HG03280 (cell line): ENCODE results near the gene TMEM26.

Experiments used
- ATAC-seq: cut with Tn5 transposase; IDR thresholded peaks from one replicate; pipeline ENCODE4 v1.9.1; 2021; ENCODE audit warnings: mild to moderate bottlenecking, moderate library complexity; ENCODE audit not compliant: unreplicated experiment

TMEM26 gene

DNA sequence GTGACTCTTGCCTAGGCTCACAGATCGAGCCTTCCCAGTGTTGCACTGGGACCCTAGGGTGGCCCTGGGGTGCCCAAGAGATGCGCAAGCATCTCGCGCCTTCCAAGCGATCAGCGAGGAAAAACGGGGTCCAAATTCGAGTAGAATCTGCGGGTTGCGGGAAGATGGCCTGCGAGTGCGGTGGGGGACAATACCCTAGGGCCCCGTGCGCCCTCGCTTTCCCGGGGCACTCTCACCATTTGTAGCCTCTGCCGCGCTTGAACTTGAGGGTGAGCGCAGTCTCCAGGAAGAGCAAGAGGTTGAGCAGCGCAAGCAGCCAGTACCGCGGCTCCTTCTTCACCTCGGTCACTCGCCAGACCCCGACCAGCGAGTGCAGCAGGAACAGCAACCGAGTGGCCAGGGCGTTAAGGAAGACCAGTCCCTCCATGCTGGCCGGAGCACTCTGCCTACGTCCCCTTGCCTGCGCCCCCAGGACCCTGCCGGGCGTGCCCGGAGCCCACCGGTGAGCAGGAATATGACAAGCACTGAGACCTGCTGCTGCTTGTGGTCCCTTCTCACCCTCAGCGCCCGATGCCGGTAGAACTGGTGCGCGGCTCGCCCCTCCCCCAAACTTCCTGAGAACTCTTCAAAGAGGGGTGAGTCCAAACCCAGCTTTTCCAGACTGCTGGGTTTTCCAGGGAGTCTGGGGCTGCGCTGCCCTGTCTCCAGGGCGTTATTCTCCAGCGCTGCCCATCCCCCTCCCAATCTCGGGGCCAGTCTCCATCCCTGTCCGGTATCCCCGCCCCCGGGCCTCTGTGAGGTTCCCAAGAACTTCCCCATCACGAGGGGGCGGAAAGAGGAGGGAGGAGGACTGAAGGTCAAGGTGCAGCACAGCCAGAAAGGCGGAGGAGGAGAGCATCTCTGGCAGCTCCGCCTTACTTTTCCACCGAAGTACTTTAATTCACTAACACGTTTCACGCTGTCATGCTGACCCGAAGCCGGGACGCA, at the start of gene TMEM26:
Gene TMEM26, minus strand, starts transcription at position 727 of the 987 bp plus-strand sequence. Its CDS starts 300 bp downstream, at position 427.
- no peak for ATAC-seq

DNA sequence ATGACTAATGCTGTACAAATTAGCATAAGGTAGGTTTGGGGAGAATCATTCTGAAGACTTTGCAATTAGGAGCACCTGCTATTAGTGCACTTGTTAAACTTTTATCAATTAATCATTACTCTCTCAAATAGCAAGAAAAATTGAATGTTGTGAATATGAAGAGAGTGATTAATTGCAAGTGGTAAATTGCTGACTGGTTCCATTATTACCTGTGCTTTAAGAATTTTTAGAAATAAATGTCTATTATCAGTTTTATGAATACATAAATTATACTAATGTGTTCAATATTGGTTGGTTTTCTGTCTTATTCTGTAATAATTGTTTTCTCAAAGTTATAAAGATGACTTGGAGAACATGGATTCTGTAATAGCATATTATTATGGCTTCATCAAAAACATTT, 47.3 kb upstream of the TMEM26 start:
- no peak for ATAC-seq

DNA sequence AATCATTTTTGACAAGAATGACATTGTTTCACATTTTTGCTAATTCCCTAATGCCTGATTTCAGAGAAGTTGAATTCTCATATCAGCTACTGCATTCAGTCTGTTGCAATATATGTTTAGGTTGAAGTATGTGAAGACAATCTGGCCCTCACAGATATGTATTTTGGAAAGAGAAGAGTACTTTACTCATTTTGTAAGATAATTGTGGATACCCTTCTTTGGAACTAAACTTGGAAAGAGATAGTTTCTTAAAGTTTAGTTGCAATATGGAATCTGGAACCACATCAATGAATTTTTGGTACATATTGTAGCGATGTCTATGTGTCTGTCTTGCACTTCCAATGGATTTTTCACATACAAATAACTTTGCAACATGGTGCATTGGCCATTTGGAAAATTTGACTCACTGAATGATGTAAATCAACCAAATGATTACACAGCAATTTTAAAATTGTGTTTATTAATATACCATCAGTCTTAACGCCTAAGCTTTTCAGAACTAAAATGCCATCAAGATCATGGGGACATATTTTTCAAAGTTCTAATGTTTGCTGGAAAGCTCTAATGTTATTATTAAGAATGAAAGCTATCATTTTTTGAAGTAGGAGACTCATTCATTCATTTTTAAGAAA, 39.3 kb upstream of the TMEM26 start:
- ATAC-seq: no peak

DNA sequence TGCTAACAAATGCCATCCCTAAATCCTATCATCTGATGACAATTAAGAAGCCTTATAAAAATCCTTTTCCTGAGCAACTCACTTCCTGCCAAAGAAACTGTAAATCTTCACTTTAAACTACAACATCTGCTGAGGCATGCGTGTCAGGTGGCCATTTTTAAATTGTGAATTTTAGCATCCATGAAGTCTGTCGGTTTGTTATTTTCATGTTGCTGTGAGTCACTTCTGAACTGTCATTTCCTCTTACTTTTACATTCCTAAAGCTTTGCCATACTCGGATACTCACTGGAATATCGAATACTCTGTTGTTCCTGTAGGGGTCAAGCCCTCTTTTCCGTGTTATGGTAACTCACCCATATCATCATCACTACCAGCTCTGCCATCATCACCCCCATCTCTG, 34.3 kb upstream of the TMEM26 start:
- no peak for ATAC-seq

DNA sequence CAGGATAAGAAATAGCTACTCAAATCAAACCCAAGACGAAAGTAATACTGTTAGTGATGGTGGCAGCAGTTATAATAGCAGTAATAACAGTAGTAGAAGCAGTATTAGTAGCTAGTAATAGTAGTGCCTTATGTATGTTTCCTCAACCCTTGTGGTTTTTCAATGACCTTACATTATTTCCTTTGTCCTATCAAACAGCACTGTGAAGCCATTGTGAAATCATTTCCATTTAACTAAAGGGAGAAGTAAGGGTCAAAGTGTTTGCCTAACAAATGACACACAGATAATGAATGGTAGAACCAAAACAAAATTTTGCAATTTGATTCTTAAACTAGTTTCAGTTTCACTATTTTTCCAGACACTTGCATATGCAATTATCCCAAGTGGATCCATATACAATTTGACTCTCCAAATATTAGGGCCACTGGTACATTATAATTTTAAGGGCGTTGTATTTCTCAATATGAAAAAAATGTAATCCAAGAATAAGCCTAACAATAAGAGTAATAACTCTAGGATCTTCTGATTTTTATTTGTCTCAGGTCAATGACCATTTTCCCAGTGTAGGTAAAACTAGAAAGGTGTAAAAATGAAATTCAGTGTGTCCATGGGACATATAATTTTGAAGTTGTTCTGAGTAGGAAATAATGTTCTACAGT, 33.7 kb upstream of the TMEM26 start:
- ATAC-seq: no peak

DNA sequence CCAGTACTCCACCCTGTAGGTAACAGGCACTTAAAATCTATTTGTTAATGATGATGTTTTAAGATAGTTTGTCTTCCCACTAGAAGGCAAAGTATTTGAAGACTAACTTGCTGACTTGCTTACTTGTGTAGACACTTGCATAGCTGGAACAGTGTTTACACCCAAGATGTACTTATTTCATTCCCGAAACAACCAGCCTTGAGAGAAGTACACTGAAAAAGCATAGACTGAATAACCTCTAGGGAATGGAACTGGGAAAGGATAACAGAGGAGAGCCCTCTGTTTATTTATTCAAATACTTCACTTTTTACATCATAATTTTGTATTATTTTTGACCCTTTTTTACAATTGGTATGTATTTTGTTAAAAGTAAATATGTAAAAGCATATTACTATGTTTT, 33.1 kb upstream of the TMEM26 start:
- ATAC-seq: no peak

DNA sequence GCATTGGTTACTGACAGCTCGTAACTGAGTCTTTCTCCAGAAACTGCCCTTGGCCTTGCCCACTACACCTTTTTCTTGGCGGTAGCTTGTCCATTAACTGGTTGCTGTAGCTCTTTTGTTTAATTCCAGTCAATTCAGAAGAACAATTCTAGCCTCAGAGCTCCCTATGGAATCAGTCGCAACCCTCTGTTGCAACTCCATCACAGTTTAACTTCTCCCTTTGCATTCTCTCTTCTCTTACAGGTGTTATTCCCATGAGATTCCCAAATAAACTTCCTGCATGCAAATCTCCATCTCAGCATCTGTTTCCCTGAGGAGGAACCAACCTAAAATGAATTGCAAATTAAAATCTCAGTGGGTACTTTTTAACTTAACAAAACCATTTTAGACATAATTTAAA, 28.4 kb upstream of the TMEM26 start:
- ATAC-seq: no peak

DNA sequence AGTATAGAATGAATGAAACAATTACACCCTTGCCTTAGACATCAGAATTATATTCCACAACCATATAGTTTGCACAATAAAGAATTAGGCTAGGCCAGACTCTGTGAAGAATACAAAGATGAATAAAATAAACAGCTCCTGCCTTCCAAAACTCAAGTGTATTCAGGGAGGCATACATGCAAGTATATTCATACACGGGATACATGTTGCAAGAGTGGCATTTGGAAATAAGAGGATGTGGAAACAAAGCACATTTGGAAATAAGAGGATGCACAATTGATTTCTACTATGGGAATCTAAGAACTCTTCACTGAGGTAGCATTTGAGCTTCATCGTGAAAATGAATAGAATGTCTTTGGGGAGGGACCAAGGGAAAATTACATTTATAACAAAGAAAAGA, 27.0 kb upstream of the TMEM26 start:
- ATAC-seq: no peak

DNA sequence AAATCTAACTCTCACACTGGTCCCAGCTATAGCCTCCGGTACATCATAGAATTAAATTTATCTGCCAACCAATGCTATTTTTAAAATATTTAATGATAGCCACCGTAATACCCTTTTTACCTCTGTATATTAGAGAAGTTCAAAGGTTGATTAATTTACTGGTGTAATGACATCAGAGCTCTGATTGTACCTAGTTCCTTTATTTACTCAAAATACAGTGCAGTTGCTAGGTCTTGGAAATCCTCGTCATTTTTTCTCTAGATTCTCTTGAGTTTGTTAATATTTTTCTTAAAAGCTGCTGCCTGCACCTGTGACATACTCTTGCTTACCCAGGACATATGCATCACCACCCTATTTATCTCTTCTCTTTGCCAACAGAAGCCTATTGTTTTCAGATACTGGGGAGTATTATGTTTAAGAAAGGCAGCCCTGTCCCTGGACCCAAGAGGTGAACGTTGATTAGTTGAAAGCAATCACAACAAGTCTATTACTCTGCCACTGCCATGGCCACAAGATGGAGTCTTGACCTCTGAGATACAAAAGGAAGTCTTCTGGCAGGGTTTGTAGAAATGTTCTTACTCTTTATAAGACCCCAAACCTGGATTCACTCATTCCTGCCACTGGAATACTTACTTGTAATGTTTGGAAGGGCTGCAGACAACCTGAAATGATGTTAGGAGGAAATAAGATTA, 25.6 kb upstream of the TMEM26 start:
- ATAC-seq: no peak

DNA sequence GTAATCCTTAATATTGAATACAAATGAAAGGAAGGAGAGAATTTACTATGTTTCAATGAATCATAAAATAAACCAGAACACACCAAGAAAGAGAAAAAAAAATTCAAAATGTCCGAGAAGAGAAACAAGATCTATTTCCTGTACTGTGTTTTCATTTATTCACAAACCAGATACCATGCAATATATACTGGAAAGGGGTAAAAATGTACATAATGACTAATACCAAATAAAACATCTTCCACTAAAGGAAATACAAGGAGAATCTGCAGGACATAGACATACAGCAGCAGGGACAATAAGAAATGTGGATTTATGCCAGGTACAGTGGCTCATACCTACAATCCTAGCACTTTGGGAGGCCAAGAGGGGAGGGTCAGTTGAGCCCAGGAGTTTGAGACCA, 24.3 kb upstream of the TMEM26 start:
- ATAC-seq: no peak

DNA sequence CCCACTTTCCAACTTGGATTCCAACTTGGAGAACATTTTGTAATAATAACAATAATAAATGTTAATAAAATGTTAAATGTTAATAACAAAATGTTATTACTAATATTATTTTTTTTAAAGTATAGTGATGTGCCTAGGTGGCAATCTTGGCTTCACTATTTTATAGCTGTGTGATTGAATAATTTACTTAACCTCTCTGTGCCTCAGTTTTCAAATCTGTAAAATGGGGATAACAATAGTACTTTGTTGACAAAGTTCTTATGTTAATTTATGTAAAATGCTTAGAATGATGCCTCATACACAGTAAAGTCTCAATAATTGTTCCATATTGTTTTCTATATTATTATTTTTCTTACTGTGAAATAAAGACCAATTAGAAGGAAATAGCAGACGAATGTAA, 23.3 kb upstream of the TMEM26 start:
- ATAC-seq: no peak

DNA sequence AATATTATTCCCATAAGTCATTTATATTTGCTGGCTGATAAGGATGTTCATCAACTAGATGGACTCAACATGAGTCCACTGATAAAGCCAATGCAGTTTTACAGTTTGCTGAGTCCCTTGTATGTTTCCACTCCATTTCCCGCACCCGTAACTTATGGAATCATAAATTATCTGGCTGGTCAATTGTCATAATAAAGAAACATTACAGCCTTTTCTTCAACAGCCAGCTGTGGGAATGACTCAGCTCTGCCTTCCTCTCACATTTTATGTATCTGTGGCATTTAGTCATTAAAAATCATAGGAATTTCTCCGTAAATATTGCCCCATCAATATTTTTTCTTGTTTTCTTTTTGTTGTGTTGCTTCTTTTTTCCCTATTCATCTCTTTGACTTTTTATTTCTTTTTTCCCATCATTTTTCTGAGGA, 22.3 kb upstream of the TMEM26 start:
- ATAC-seq: no peak

DNA sequence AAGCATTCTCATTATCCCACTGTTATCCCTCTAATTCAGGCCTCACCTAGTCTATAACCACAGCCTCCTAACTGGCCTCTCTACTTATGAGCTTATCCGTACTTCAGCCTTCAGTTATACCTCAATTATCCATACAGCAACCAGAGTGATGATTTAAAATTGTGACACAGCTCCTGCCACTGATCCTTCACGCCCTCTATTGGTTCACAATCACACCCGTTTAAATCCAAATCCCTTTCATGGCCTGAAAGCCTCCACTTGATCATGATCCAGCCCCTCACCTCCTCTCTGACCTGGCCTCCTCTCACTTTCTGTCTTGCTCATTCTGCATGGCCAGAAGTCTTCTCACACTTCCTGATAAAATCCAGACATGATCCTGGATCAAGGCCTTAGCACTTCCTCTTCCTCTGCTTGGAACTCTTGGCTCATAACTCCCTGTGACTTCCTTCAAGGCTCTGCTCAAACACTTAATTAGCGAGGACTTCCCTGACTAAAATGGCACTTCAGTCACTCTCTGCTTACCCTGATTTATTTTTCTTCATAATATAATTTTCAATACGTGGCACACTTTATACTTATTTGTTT, 19.0 kb upstream of the TMEM26 start:
- no peak for ATAC-seq

DNA sequence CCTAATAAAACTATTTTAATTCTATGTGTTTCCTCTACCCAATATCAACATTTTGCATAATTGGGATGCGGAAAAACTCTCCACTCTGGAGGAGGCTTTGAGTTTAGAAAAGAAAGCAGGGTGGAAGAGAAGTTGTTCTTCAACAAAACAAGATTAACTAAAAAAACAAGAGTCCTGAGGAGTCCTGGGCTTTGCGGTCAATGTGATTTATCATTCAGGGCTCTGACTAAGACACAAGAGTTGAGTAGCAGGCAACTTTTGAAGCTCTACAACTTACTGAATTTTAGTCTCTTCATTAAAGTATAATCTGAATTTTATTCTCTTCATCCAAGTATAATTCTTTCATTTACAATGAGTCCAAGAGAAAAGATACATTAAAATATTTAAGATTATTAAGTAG, 18.3 kb upstream of the TMEM26 start:
- ATAC-seq: no peak

DNA sequence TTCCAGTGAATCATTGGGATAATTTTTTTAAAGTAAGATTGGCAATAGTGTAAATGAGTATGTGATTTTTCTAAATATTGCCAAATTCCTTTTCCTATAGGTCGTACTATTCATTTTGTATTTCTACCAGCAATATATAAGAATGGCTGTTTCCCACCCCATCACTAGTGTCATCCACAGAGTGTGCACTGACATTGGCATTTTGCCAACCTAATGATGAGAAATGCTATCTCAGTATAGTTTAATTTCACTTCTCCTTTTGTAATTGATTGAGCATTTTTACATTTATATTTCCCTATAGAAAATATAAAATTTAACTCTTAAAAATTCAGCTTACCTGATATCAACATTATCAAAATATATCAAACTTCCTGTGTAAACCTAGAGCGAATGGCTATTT, 17.6 kb upstream of the TMEM26 start:
- no peak for ATAC-seq

DNA sequence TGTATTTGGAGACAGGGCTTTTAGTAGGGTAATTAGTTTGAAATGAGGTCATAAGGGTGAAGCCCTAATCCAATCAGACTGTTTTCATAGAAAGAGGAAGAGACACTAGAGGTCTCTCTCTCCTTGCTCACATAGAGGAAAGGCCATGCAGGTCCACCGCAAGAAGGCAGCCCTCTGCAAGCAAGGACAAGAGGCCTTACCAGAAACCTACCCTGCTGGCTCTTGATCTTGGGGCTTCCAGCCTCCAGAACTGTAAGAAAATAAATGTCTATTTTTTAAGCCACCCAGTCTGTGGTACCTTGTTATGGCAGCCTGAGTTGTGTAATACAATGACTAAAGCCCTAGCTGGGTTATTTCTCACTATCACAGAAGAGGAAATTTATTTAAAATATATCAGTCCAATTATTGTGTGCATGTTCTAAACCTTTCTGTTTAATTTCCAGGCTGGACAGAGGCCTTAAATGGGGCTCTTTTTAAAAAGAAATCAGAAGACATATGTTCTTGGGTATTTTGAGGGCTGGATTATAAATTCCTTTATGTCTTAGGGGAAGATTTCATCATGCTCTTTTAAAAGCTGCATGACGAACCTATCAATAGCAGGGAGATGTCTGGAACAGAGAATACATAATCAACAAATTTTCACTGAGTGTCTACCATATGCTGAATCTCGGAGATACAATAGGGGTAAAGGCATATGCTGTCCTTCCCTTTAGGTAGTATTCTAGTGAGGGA, 12.9 kb upstream of the TMEM26 start:
- no peak for ATAC-seq

DNA sequence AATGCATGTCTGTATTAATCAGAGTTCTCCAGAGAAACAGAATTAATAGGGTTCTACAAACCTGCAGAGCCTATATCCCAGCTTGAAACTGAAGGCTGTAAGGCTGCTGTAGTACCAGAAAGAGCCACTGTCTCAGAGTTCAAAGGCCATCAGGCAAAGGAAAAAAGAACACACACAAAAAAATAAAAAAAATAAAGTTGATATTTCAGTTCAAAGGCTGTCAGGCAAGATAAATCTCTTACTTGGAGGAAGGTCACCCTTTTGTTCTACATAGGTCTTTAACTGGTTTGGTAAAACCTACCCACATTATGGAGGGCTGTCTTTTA, 12.0 kb upstream of the TMEM26 start:
- no peak for ATAC-seq

DNA sequence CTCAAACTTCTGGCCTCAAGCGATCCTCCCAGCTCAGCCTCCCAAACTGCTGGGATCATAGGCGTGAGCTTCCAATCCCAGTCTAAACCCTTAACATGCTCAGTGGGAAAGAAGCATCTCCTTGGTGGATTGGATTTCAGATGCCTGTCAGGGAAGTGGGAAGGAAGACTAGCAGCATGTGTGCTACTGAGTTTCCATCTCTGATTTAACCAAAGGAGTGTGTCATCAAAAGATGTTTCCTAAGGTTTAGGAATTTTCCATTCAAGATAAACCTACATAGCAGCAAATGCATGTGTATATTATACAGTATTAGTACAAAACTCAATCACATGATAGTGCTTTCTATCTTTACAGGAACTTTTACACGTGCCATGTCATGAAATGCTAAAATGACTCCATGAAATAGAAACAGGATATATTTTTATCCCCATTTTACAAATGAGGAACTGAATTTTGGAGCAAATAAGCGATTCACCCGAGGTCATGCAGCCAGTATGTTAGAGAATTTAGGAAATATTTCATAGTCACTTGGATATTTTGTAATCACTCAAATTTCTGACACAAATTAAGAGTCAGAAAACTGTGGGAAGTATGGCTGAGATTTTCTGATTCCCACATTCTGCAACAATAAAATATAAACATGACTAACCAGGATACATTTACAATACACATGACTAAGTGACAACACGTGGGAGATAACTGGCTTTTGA, 11.4 kb upstream of the TMEM26 start:
- ATAC-seq: no peak

DNA sequence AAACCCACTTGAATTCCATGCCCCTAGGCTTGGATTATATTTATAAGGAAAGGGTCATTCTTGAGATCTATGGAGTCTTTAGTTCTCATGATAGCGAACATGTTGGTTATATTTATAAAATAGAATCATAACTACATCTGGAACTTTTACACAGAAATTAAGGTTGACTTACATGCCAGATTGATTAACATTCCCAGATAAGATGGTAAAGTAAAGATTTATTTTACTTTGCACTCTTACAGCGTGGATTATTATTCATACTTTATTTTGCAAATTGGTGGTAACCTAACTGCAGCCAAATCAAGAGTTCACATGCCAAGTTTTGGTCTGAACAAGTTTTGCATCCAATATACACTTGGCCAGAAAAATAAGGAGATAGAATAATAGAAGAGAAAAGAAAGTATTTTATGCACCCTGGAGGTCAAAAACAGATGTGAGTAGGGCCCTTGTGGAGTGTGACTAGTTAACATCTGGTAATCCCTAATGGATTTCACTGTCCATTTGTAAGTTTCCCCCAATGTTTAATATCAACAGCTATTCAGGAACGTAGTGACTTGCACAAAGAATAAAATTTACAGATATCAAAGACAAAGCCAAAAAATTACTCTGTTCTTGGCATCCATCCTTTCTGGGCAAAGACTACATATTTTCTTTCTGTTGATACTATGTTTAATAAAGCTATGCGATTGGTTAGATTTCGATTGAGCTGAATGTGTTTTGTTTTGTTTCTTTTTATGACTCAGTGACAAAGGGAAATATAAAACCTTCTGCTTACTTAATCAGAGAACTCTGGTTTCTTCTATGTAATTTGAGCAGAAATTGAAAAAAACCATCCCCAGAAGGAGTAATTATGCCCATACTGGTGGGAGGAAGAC, 10.1 kb upstream of the TMEM26 start:
- ATAC-seq: no peak
